ENCODE data around the gene C6orf163.

The C6orf163 gene

GRCh38 chr6:87393026-87393622 lies 48.5 kb downstream of the C6orf163 start:
- H3K9ac ChIP-seq (ENCODE audit: low read depth, low read length), result no peak overlapping the region
- no peak overlapping the region for H3K27ac ChIP-seq (ENCODE audit: low read length)
- H3K27me3 ChIP-seq (ENCODE audit: insufficient read depth, low read length), result no peaks in the 10 kb centered on the region
- no peaks in the 10 kb centered on the region for H3K9me3 ChIP-seq (ENCODE audit: insufficient read depth, low read depth, low read length)
- no peak overlapping the region for H3K4me3 ChIP-seq (ENCODE audit: low read length)
- no peaks in the 10 kb centered on the region for H3K4me1 ChIP-seq (ENCODE audit: insufficient read depth, low read length)
- H3K36me3 ChIP-seq (ENCODE audit: insufficient read depth, low read depth, low read length), result no peaks in the 10 kb centered on the region

- no peak overlapping the region for H3K27ac ChIP-seq (ENCODE audit: low read length)
- H3K27me3 ChIP-seq (ENCODE audit: insufficient read depth, low read length), result no peaks in the 10 kb centered on the region
- no peak overlapping the region for H3K4me3 ChIP-seq (ENCODE audit: low read length)
- H3K9me3 ChIP-seq (ENCODE audit: insufficient read depth, low read depth, low read length), result no peaks in the 10 kb centered on the region
- H3K4me1 ChIP-seq (ENCODE audit: insufficient read depth, low read length), result no peaks in the 10 kb centered on the region
- H3K36me3 ChIP-seq (ENCODE audit: insufficient read depth, low read depth, low read length), result no peaks in the 10 kb centered on the region
- H3K9ac ChIP-seq (ENCODE audit: low read depth, low read length), result no peak overlapping the region
Observed at GRCh38 chr6:87395431-87395830, 50.8 kb downstream of the C6orf163 start.

DNA sequence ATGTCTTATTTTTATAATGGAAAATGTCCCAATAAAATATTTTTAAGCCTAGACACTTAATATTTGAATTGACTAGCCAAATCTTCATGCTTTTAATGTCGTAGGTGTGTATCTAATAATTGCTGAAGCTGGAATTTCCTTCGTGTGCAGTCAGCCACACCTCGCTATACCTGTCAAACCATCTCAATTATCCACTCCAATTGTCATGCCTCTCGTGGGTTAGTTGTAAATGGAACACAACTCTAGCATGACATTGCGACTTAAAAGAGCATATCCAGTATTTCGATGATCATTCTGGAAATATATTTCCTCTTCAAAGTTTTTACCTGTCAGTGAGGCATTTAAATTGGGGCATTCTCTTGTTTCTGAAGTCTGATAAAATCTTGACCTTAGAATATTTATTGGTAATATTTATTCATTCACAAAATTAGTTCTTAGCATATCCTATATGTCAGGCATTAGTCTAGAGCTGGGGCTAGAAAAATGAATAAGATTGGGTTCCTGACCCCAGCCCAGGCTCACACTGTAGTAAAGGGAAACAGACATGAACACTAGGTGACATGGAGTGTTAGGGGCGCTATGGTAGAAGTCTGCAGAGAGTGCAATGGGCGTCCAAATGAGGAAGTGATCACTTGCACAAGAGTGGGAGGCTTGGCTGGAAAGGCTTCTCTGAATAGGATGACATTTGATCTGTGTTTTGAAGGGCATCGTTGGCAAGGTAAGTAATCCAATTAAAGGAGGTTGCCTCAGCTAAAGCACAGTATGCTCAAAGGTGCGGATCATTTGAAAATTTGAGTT lies 52.2 kb downstream of the C6orf163 start:
- no peaks in the 10 kb centered on the region for H3K27me3 ChIP-seq (ENCODE audit: insufficient read depth, low read length)
- no peak overlapping the region for H3K9ac ChIP-seq (ENCODE audit: low read depth, low read length)
- no peaks in the 10 kb centered on the region for H3K9me3 ChIP-seq (ENCODE audit: insufficient read depth, low read depth, low read length)
- H3K36me3 ChIP-seq (ENCODE audit: insufficient read depth, low read depth, low read length), result no peaks in the 10 kb centered on the region
- no peaks in the 10 kb centered on the region for H3K4me1 ChIP-seq (ENCODE audit: insufficient read depth, low read length)
- no peak overlapping the region for H3K4me3 ChIP-seq (ENCODE audit: low read length)
- no peak overlapping the region for H3K27ac ChIP-seq (ENCODE audit: low read length)

DNA sequence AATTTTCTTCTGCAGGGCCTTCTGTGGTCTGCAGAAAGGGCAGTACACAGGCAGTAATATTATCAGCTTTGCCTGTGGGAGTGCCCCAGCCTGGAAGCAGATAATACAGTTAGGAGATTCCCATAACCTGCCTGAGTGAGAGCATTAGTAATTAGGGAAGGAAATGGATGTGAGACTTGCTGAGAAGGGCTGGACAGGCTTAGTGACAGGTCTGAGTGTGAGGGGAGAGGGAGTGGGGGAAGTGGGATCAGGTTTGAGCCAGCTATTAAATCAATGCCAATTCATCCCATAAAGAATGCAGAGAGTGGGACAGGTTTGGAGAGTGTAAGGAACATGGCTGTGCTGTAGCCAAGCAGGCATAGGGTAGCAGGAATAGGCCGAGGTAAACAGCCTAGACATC lies 53.0 kb downstream of the C6orf163 start:
- Histone ChIP-seq H3K4me3 (ENCODE audit: low read length) (no peak overlapping the region), H3K9me3 (ENCODE audit: insufficient read depth, low read depth, low read length) (no peaks in the 10 kb centered on the region), H3K27ac (ENCODE audit: low read length) (no peak overlapping the region), H3K36me3 (ENCODE audit: insufficient read depth, low read depth, low read length) (no peaks in the 10 kb centered on the region), H3K9ac (ENCODE audit: low read depth, low read length) (no peak overlapping the region), H3K27me3 (ENCODE audit: insufficient read depth, low read length) (no peaks in the 10 kb centered on the region), H3K4me1 (ENCODE audit: insufficient read depth, low read length) (no peaks in the 10 kb centered on the region)

GRCh38 chr6:87401832-87402231 lies 57.2 kb downstream of the C6orf163 start:
- H3K9me3 ChIP-seq (ENCODE audit: insufficient read depth, low read depth, low read length), result no peaks in the 10 kb centered on the region

GRCh38 chr6:87407561-87407900 lies 62.9 kb downstream of the C6orf163 start:
- Histone ChIP-seq H3K9ac (ENCODE audit: low read depth, low read length) (peak overlapping the region; percentile 19; the same call in 1 of the 2 replicates), H3K27me3 (ENCODE audit: insufficient read depth, low read length) (no peaks in the 10 kb centered on the region), H3K9me3 (ENCODE audit: insufficient read depth, low read depth, low read length) (no peaks in the 10 kb centered on the region), H3K27ac (ENCODE audit: low read length) (no peak overlapping the region), H3K4me3 (ENCODE audit: low read length) (peak overlapping the region; percentile 94), H3K4me1 (ENCODE audit: insufficient read depth, low read length) (no peaks in the 10 kb centered on the region), H3K36me3 (ENCODE audit: insufficient read depth, low read depth, low read length) (no peaks in the 10 kb centered on the region)

More at GRCh38 chr6:87401832-87402231, 57.2 kb downstream of the C6orf163 start:
- Histone ChIP-seq H3K36me3 (ENCODE audit: insufficient read depth, low read depth, low read length) (no peaks in the 10 kb centered on the region), H3K9ac (ENCODE audit: low read depth, low read length) (no peak overlapping the region), H3K27me3 (ENCODE audit: insufficient read depth, low read length) (no peaks in the 10 kb centered on the region), H3K4me1 (ENCODE audit: insufficient read depth, low read length) (no peaks in the 10 kb centered on the region), H3K27ac (ENCODE audit: low read length) (no peak overlapping the region), H3K4me3 (ENCODE audit: low read length) (no peak overlapping the region)

GRCh38 chr6:87407901-87408720 lies 63.5 kb downstream of the C6orf163 start, which contains the start of gene CFAP206:
CFAP206 (plus strand) TSS chr6:87407972; CDS start chr6:87409840, 1,868 bp downstream.
- H3K9me3 ChIP-seq (ENCODE audit: insufficient read depth, low read depth, low read length), result no peaks in the 10 kb centered on the region
- peak within 1 kb of the TSS; percentile 88; the same call in 1 of the 2 replicates for H3K9ac ChIP-seq (ENCODE audit: low read depth, low read length)
- peak within 1 kb of the TSS; percentile 72 for H3K27ac ChIP-seq (ENCODE audit: low read length)
- H3K27me3 ChIP-seq (ENCODE audit: insufficient read depth, low read length), result no peaks in the 10 kb centered on the region
- H3K4me1 ChIP-seq (ENCODE audit: insufficient read depth, low read length), result no peaks in the 10 kb centered on the region
- no peaks in the 10 kb centered on the region for H3K36me3 ChIP-seq (ENCODE audit: insufficient read depth, low read depth, low read length)
- H3K4me3 ChIP-seq (ENCODE audit: low read length), result peak within 1 kb of the TSS; percentile 97

DNA sequence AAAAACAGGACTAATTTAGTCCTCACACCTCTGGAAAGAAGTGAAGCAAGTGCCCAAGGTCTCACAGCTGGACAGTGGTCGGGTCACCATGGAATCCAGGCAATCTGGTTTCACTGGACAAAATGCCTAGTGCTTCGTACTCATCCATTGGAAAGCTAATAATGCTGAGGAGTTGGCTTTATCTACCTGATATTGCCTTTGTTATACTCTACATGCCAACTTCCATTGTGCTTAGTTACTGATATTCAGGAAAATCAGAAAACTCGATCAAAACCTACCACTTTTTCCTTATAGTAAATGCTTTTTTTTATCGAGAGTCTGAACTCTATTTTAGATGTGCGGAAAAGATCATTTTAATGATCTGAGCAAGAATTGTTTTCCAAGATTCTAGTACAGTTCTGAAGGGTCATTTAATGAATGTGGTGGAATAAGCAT lies 64.1 kb downstream of the C6orf163 start:
- Histone ChIP-seq H3K36me3 (ENCODE audit: insufficient read depth, low read depth, low read length) (no peaks in the 10 kb centered on the region), H3K4me1 (ENCODE audit: insufficient read depth, low read length) (no peaks in the 10 kb centered on the region), H3K27me3 (ENCODE audit: insufficient read depth, low read length) (no peaks in the 10 kb centered on the region), H3K9me3 (ENCODE audit: insufficient read depth, low read depth, low read length) (no peaks in the 10 kb centered on the region), H3K27ac (ENCODE audit: low read length) (peak overlapping the region; percentile 72), H3K4me3 (ENCODE audit: low read length) (peak overlapping the region; percentile 97), H3K9ac (ENCODE audit: low read depth, low read length) (peak overlapping the region; percentile 88; the same call in 1 of the 2 replicates)
